ENCODE measurements around the gene AIFM3.

AIFM3 gene

GRCh38 chr22:21029486-21030025 lies 62.5 kb downstream of the AIFM3 start:
- DNase-seq, result no peak

- DNase-seq, result no peak
Observed at GRCh38 chr22:21030032-21030431, 63.0 kb downstream of the AIFM3 start.

Measured in activated CD8-positive, alpha-beta memory T cell treated with anti-CD3 and anti-CD28 coated beads, Interleukin-2, amount 50 U/mL, for 4 hours (primary cell).